Cardiac muscle cell (in vitro differentiated cells and primary cell): Measurements from ENCODE around the gene DHTKD1. TPM values are rescaled to one million over a fixed set of nuclear protein-coding genes. Genes with fewer than 3 reads are reported as not detected.

Source experiments
- DNase-seq, 2 donors: peaks; one replicate each; pipeline versions ENCODE4 v3.0.0 to v3.0.0-alpha.2; 2010 to 2017; ENCODE audit warnings: low read depth in 1 of 2, low spot score in 1 of 2
- H3K27ac ChIP-seq: fragments of 200-600 bp; sonication (generic); 2 replicates; pipeline ENCODE4 v1.5.1; 2016
- H3K27me3 ChIP-seq: fragments of 200-600 bp; sonication (generic); 2 replicates; pipeline ENCODE4 v1.6.0; 2016; ENCODE audit warnings: control low read depth
- H3K36me3 ChIP-seq: fragments of 200-600 bp; sonication (generic); 2 replicates; pipeline ENCODE4 v1.5.1; 2016; ENCODE audit warnings: control low read depth
- H3K4me1 ChIP-seq: fragments of 200-600 bp; sonication (generic); 2 replicates; pipeline ENCODE4 v1.8.1; 2017; ENCODE audit warnings: low read depth, mild to moderate bottlenecking, mixed run types
- H3K4me3 ChIP-seq: fragments of 200-600 bp; sonication (generic); 2 replicates; pipeline ENCODE4 v1.5.1; 2016; ENCODE audit warnings: mild to moderate bottlenecking
- H3K9me3 ChIP-seq: fragments of 200-600 bp; sonication (generic); 2 replicates; pipeline ENCODE4 v1.5.1; 2017; ENCODE audit warnings: low read depth, mild to moderate bottlenecking, control low read depth
- polyA plus RNA-seq: library from polyadenylated mRNA; unstranded; fragments of >200 nt; fragmentation: Nextera tagmentation; extraction: Ambion mirVana; gene quantifications from 2 replicates; pipeline ENCODE4 v1.2.1, GENCODE V29; 2016
- total RNA-seq: library from RNA; depleted of rRNA; stranded (reverse); fragments of >200 nt; gene quantifications from 2 replicates; pipeline ENCODE4 v1.2.3, GENCODE V29; 2016
- TF ChIP-seq, protein P1 (sequence below): IDR thresholded peaks from 2 replicates; pipeline ENCODE4 v1.5.1; 2012; ENCODE audit warnings: low read depth, mild to moderate bottlenecking, low read length

The DHTKD1 gene
- total and polyA plus RNA-seq, 2 experiments from 2014 or later: 36.5 to 51.6 TPM

GRCh38 chr10:12042797-12043651, 25.7 kb upstream of the DHTKD1 start, which contains the start of gene UPF2:
TSS of gene UPF2 (minus strand) at chr10:12042809. CDS start at chr10:12035423, 7,386 bp downstream.
- peak within 1 kb of the TSS; percentile 99 for H3K27ac ChIP-seq

DNA sequence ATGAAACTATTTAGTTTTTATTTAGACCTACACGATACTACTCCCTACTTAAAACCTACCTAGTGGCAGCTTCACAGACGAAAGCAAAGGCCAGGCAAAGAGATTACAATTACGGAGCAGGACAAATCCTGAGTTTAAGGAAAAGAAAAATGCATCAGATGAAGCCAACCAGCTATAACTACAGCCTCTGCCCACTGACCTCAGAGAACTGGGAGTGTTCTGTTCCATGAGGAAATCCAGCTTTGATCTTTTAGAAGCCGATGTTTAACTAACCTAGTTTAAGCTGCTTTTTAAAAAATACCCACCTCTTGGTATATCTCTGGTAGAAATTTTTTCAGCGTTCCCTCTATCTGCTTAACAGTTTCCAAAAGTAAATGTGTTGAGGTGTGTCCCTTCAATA, 23.2 kb upstream of the DHTKD1 start:
- DNase-seq: no peak
- Histone ChIP-seq H3K36me3 (no peaks in the 10 kb centered on the region), H3K27me3 (no peaks in the 10 kb centered on the region), H3K4me3 (no peak overlapping the region), H3K9me3 (no peaks in the 10 kb centered on the region), H3K27ac (no peak overlapping the region), H3K4me1 (peaks cover 8% of the 10 kb centered on the region)
- TF ChIP-seq, protein P1, sequence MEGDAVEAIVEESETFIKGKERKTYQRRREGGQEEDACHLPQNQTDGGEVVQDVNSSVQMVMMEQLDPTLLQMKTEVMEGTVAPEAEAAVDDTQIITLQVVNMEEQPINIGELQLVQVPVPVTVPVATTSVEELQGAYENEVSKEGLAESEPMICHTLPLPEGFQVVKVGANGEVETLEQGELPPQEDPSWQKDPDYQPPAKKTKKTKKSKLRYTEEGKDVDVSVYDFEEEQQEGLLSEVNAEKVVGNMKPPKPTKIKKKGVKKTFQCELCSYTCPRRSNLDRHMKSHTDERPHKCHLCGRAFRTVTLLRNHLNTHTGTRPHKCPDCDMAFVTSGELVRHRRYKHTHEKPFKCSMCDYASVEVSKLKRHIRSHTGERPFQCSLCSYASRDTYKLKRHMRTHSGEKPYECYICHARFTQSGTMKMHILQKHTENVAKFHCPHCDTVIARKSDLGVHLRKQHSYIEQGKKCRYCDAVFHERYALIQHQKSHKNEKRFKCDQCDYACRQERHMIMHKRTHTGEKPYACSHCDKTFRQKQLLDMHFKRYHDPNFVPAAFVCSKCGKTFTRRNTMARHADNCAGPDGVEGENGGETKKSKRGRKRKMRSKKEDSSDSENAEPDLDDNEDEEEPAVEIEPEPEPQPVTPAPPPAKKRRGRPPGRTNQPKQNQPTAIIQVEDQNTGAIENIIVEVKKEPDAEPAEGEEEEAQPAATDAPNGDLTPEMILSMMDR: no peak

More at GRCh38 chr10:12042797-12043651, 25.7 kb upstream of the DHTKD1 start, which contains the start of gene UPF2:
- peak; percentile 97 to 100 for DNase-seq
- Histone ChIP-seq H3K27me3 (no peaks in the 10 kb centered on the region), H3K4me3 (peak within 1 kb of the TSS; percentile 68), H3K36me3 (no peaks in the 10 kb centered on the region), H3K4me1 (peaks cover 8% of the 10 kb centered on the region), H3K9me3 (no peaks in the 10 kb centered on the region)
- TF ChIP-seq, protein P1: no peak

- no peak for DNase-seq
- Histone ChIP-seq H3K4me1 (no peaks in the 10 kb centered on the region), H3K27ac (no peak overlapping the region), H3K36me3 (no peaks in the 10 kb centered on the region), H3K4me3 (no peak overlapping the region), H3K27me3 (no peaks in the 10 kb centered on the region), H3K9me3 (no peaks in the 10 kb centered on the region)
- TF ChIP-seq, protein P1: no peak
Observed at GRCh38 chr10:12048547-12048946, 20.2 kb upstream of the DHTKD1 start.

DNA sequence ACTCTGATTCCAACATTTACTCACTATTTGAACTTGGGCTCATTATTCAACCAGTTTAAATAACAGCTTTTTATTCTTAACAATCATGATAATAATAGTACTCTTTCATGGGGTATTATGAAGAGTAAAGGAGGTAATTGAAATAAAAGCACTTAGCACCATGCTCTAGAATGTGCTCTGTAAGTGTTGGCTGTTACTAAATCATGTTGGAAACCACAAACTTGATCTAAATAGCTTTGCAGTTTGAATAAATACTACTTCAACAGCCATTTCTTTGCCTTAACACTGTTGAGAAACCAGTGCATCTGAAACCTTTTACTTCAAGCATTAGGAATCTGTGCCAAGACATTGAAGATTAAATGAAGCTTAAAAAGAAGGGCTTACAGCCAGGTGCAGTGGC, 18.2 kb upstream of the DHTKD1 start:
- no peaks in the 10 kb centered on the region for H3K36me3 ChIP-seq
- no peak overlapping the region for H3K27ac ChIP-seq
- DNase-seq: no peak
- H3K4me3 ChIP-seq: no peak overlapping the region
- H3K27me3 ChIP-seq: no peaks in the 10 kb centered on the region
- H3K4me1 ChIP-seq: no peaks in the 10 kb centered on the region
- H3K9me3 ChIP-seq: no peaks in the 10 kb centered on the region
- TF ChIP-seq, protein P1: no peak

DNA sequence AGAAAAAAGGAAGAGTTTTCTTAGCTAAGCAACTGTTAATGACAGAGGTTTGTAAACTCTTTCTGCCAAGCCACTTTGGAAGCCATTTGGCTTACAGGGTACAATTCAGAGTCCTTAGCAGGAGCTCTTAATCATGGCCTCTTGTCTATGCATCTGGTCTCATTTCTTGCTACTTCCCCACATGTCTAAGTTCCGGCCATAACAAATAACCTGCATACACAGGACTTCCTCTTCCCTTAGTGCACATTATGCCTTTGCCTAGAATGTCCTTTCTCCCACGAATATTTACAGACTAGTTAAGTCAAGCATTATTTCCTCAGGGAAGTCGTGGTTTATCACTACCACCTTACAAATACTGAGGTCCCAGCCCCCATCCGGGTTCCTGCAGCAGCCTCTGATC, 17.5 kb upstream of the DHTKD1 start:
- H3K9me3 ChIP-seq: no peaks in the 10 kb centered on the region
- TF ChIP-seq, protein P1: no peak
- H3K4me1 ChIP-seq: no peaks in the 10 kb centered on the region
- DNase-seq: no peak
- no peak overlapping the region for H3K27ac ChIP-seq
- no peaks in the 10 kb centered on the region for H3K27me3 ChIP-seq
- no peaks in the 10 kb centered on the region for H3K36me3 ChIP-seq
- no peak overlapping the region for H3K4me3 ChIP-seq
